HepG2 (cell line): Measurements from ENCODE around the gene HK3. TPM values are rescaled to one million over a fixed set of nuclear protein-coding genes. Genes with fewer than 3 reads are reported as not detected.

ENCODE experiments used
- FOXP4 ChIP-seq: sonication (generic); formaldehyde crosslinking; IDR thresholded peaks from 2 replicates; pipeline ENCODE4 v1.4.0; 2020; ENCODE audit warnings: missing genetic modification reagents
- GATAD1 ChIP-seq: IDR thresholded peaks from 2 replicates; pipeline ENCODE4 v1.6.1; 2016; ENCODE audit warnings: missing genetic modification reagents, missing compliant biosample characterization
- MLLT10 ChIP-seq: sonication (generic); formaldehyde crosslinking; IDR thresholded peaks from 2 replicates; pipeline ENCODE4 v1.4.0; 2020; ENCODE audit warnings: missing genetic modification reagents
- RAD21 ChIP-seq: fragments of 450-650 bp; formaldehyde crosslinking; IDR thresholded peaks from 2 replicates; pipeline ENCODE4 v1.5.0; 2020; ENCODE audit warnings: mild to moderate bottlenecking
- RAD51 ChIP-seq: fragments of 450-650 bp; IDR thresholded peaks from 2 replicates; pipeline ENCODE4 v1.6.1; 2016; ENCODE audit warnings: borderline replicate concordance
- SNAPC4 ChIP-seq: sonication (generic); formaldehyde crosslinking; IDR thresholded peaks from 2 replicates; pipeline ENCODE4 v1.4.0; 2020; ENCODE audit warnings: mild to moderate bottlenecking, missing genetic modification reagents
- TBX2 ChIP-seq: sonication (generic); formaldehyde crosslinking; IDR thresholded peaks from 2 replicates; pipeline ENCODE4 v1.5.0; 2020; ENCODE audit warnings: missing genetic modification reagents, mild to moderate bottlenecking, borderline replicate concordance
- YEATS4 ChIP-seq: sonication (generic); formaldehyde crosslinking; IDR thresholded peaks from 2 replicates; pipeline ENCODE4 v1.4.0; 2020; ENCODE audit warnings: missing genetic modification reagents, borderline replicate concordance
- ZNF251 ChIP-seq: sonication (generic); formaldehyde crosslinking; IDR thresholded peaks from 2 replicates; pipeline ENCODE4 v1.9.0; 2021; ENCODE audit warnings: mild to moderate bottlenecking, missing genetic modification reagents
- ZNF337 ChIP-seq: sonication (generic); formaldehyde crosslinking; IDR thresholded peaks from 2 replicates; pipeline ENCODE4 v1.5.1; 2020; ENCODE audit warnings: missing genetic modification reagents, low read depth, mild to moderate bottlenecking, borderline replicate concordance
- ZNF510 ChIP-seq: sonication (generic); formaldehyde crosslinking; IDR thresholded peaks from 2 replicates; pipeline ENCODE4 v1.4.0; 2020; ENCODE audit warnings: low read depth, mild to moderate bottlenecking, missing genetic modification reagents
- ZNF720 ChIP-seq: sonication (generic); formaldehyde crosslinking; IDR thresholded peaks from 2 replicates; pipeline ENCODE4 v1.4.0; 2020; ENCODE audit warnings: missing genetic modification reagents
- polyA plus RNA-seq, 8 experiments: library from polyadenylated mRNA; depleted of rRNA in 3 of 8; stranded (reverse) in 7 of 8; unstranded in 1 of 8; fragments of >200 nt; fragmentation: Illumina TruSeq in 4 of 8; extraction: Trizol in 4 of 8; gene quantifications; 2 replicates each; pipeline versions ENCODE4 v1.2.1 to v1.2.3, GENCODE V29; 2011 to 2016; ENCODE audit warnings: low read depth in 4 of 8, missing spikeins in 1 of 8, mixed read lengths in 1 of 8; ENCODE audit not compliant: insufficient read depth in 1 of 8
- total RNA-seq, 5 experiments: library from RNA; depleted of rRNA; stranded (reverse); fragments of >200 nt; fragmentation: Illumina TruSeq; extraction: Trizol; gene quantifications; 2 replicates each; pipeline ENCODE4 v1.2.3, GENCODE V29; 2016; ENCODE audit warnings: low read depth in 1 of 5
- TF ChIP-seq, protein P1 (sequence below): IDR thresholded peaks from 2 replicates; pipeline ENCODE4 v1.6.1; 2016; ENCODE audit warnings: missing compliant biosample characterization, missing genetic modification reagents, borderline replicate concordance
- TF ChIP-seq, protein P2 (sequence below): sonication (generic); formaldehyde crosslinking; IDR thresholded peaks from 2 replicates; pipeline ENCODE4 v1.4.0; 2020; ENCODE audit warnings: missing genetic modification reagents, borderline replicate concordance
- TF ChIP-seq, protein P3 (sequence below): IDR thresholded peaks from 2 replicates; pipeline ENCODE4 v1.6.1; 2016; ENCODE audit warnings: missing compliant biosample characterization, missing genetic modification reagents, borderline replicate concordance

HK3 gene
- total and polyA plus RNA-seq, 2 of the 13 experiments (the other 11 are each of a cell fraction or from before 2014, with no cell fraction given), result not detected

DNA sequence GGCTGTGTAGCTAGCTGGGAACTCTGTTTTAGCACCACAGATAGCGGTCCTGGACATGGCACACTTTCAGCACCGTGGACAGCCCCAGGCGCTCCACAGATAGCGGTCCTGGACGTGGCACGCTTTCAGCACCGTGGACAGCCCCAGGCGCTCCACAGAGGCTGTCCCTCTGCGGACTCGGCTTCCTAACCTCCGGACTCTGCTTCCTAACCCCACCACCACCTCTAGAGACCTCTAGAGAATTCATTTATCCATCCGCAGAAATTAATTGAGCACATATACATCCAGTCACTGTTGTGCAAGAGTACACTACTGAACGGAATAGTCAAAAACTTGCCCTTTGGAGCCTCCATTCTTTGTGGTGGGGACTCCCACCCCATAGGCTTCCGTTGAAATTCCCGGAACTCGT is 61.4 kb downstream of the HK3 start (continued):
- TF ChIP-seq SNAPC4 (CRISPR knock-in tag) (peak; percentile 99), RAD21 (CRISPR knock-in tag) (peak; percentile 86), FOXP4 (CRISPR knock-in tag) (peak; percentile 96), GATAD1 (CRISPR knock-in tag) (peak; percentile 92), ZNF510 (CRISPR knock-in tag) (peak; percentile 100), RAD51 (no peak), ZNF720 (CRISPR knock-in tag) (peak; percentile 99), ZNF337 (CRISPR knock-in tag) (peak; percentile 100; the same call in 1 of the 2 replicates), MLLT10 (peak; percentile 97; the same call in 1 of the 2 replicates), YEATS4 (CRISPR knock-in tag) (peak; percentile 99), ZNF251 (CRISPR knock-in tag) (peak; percentile 100), TBX2 (CRISPR knock-in tag) (peak; percentile 99)
- TF ChIP-seq, protein P1, sequence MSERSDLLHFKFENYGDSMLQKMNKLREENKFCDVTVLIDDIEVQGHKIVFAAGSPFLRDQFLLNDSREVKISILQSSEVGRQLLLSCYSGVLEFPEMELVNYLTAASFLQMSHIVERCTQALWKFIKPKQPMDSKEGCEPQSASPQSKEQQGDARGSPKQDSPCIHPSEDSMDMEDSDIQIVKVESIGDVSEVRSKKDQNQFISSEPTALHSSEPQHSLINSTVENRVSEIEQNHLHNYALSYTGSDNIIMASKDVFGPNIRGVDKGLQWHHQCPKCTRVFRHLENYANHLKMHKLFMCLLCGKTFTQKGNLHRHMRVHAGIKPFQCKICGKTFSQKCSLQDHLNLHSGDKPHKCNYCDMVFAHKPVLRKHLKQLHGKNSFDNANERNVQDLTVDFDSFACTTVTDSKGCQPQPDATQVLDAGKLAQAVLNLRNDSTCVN, result peak; percentile 100
- TF ChIP-seq, protein P2, sequence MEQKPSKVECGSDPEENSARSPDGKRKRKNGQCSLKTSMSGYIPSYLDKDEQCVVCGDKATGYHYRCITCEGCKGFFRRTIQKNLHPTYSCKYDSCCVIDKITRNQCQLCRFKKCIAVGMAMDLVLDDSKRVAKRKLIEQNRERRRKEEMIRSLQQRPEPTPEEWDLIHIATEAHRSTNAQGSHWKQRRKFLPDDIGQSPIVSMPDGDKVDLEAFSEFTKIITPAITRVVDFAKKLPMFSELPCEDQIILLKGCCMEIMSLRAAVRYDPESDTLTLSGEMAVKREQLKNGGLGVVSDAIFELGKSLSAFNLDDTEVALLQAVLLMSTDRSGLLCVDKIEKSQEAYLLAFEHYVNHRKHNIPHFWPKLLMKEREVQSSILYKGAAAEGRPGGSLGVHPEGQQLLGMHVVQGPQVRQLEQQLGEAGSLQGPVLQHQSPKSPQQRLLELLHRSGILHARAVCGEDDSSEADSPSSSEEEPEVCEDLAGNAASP (CRISPR knock-in tag), result peak; percentile 99
- TF ChIP-seq, protein P3, sequence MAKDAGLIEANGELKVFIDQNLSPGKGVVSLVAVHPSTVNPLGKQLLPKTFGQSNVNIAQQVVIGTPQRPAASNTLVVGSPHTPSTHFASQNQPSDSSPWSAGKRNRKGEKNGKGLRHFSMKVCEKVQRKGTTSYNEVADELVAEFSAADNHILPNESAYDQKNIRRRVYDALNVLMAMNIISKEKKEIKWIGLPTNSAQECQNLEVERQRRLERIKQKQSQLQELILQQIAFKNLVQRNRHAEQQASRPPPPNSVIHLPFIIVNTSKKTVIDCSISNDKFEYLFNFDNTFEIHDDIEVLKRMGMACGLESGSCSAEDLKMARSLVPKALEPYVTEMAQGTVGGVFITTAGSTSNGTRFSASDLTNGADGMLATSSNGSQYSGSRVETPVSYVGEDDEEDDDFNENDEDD (CRISPR knock-in tag), result peak; percentile 88
